Tibial nerve (tissue), 4 donors: Measurements from ENCODE around the gene SMYD1.

Experiments
- EP300 ChIP-seq, 2 donors: sonication (generic); formaldehyde crosslinking; IDR thresholded peaks; one replicate each; pipeline ENCODE4 v1.6.1; 2017; ENCODE audit warnings: antibody characterized with exemption in 2 of 2, mild to moderate bottlenecking in 1 of 2
- POLR2A ChIP-seq, 2 donors: fragments of 450-650 bp; IDR thresholded peaks; one replicate each; pipeline ENCODE4 v1.6.1; 2017; ENCODE audit warnings: antibody characterized with exemption in 2 of 2, mild to moderate bottlenecking in 2 of 2, moderate library complexity in 2 of 2
- TF ChIP-seq, protein P1 (sequence below), 5 experiments: fragments of 200-600 bp in 3 of 5; fragments of 450-650 bp in 2 of 5; sonication (generic) in 3 of 5; IDR thresholded peaks; one replicate each; pipeline ENCODE4 v1.5.1; 2016 to 2019; ENCODE audit warnings: antibody characterized with exemption in 5 of 5, mild to moderate bottlenecking in 3 of 5, moderate library complexity in 2 of 5

DNA sequence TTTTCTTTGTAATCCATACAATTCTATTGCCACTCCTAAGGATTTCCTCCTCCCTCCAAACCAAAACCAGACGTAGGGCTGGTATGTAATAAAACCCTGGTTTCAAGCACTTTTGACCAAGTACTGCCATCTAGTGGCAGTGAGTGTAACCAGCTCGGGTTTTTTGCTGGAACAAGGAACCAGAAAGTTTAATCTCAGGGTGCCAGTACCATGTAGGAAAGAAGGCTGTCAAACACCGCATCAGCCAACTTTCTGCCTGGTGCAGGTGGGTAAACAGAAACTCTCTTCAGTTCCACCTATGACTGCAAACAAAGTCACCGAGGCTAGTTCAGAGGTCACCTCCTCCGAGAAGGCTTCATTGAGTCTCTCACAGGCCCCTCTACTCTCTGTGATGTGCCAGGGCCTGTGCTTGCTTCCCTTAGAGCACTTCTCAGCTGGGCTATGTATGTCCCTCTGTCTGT lies 92.4 kb downstream of the SMYD1 start:
- TF ChIP-seq, protein P1, sequence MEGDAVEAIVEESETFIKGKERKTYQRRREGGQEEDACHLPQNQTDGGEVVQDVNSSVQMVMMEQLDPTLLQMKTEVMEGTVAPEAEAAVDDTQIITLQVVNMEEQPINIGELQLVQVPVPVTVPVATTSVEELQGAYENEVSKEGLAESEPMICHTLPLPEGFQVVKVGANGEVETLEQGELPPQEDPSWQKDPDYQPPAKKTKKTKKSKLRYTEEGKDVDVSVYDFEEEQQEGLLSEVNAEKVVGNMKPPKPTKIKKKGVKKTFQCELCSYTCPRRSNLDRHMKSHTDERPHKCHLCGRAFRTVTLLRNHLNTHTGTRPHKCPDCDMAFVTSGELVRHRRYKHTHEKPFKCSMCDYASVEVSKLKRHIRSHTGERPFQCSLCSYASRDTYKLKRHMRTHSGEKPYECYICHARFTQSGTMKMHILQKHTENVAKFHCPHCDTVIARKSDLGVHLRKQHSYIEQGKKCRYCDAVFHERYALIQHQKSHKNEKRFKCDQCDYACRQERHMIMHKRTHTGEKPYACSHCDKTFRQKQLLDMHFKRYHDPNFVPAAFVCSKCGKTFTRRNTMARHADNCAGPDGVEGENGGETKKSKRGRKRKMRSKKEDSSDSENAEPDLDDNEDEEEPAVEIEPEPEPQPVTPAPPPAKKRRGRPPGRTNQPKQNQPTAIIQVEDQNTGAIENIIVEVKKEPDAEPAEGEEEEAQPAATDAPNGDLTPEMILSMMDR (IDR thresholded peaks at IDR 0.05): peak; percentile 82 to 89 (median 84)
- TF ChIP-seq POLR2A (IDR thresholded peaks at IDR 0.05): no peak
- no peak for TF ChIP-seq EP300 (IDR thresholded peaks at IDR 0.05)
